HG03432 (cell line): ENCODE data around the gene CBY2.
"Not testable (repeated sequence)": the region's sequence is repeated elsewhere in the genome, so short reads cannot be mapped to it uniquely, and the experiment has no call there.

Experiments used
- ATAC-seq: cut with Tn5 transposase; IDR thresholded peaks from one replicate; pipeline ENCODE4 v1.9.1; 2021; ENCODE audit warnings: mild to moderate bottlenecking, moderate library complexity; ENCODE audit not compliant: unreplicated experiment

CBY2 gene

DNA sequence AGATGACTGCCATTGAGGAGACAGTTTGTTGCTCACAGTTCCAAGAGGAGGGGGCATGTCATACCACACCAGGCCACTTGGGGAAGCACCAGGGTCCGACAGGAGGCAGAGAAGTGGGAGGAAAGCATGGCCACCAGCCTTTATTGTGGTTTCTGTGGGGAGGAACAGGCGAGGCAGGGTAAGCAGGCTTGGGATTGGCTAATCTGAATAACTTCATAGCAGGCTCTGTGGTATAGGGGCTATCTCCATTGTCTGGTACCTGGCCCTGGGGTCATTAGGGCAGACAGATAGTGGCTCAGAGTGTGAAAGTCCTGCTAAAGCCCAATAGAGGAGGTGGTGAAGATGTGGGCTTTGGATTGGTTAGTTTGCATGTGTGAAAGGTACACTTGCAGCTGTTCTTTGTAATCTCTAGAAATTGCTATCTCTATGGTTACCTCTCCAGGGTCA is 35.5 kb downstream of the CBY2 start:
- no peak for ATAC-seq

DNA sequence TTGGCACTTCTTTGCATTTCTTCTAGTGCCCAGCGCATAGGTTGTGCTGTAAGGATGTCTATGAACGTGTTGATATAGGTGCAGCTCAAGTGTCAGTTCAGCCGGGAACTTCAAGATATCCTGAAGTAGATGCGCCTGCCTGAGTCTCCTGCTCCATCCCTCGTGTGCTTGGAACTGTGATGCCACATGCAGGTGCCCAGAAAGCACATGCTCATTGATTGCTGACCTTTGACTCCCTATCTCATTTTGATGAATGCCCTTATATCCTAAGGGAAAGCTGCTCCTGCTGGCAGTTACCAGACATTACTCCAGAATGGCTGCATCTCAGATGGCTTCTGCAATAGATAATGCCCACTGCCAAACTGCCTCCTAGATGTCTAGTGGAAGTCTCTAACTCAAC is 40.9 kb downstream of the CBY2 start:
- ATAC-seq = no peak

DNA sequence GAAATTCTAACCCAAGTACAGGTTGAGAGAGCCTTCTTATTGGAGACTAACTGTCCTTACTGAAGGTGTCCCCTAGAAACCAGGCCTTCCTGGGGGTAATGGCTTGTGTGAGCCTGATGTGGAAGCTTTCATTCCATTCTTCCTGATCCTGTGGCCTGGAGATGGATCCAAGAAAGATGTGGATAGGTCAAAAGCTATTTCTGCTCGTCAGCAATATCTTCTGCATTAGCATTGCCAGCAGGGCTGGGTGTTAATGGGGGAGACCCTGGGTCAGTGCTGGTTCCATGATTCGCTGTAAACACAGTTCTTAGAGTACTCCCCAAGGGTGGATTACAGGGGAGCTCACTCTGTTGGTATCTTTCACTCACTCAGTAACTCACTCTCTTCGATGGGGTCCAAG is 42.9 kb downstream of the CBY2 start:
- no peak for ATAC-seq

DNA sequence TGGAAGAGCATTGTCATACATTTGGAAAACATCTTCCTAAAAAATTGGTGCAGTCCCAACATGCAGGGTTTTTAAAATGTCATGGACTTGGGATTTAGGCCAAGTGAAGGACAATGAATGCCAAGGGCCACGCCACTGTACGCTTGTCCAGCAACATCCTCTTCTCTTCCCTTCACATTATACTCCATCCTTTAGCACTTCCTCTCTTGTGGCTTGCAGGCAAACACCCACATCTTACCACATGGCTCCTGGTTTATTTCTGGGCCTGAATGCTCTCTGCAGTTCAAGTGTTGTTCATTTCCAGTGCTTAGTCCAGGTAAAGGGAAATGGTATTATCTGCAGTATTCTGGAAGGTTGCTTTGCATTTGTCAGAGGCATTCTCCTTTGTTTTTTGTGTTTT is 45.0 kb downstream of the CBY2 start:
- no peak for ATAC-seq

DNA sequence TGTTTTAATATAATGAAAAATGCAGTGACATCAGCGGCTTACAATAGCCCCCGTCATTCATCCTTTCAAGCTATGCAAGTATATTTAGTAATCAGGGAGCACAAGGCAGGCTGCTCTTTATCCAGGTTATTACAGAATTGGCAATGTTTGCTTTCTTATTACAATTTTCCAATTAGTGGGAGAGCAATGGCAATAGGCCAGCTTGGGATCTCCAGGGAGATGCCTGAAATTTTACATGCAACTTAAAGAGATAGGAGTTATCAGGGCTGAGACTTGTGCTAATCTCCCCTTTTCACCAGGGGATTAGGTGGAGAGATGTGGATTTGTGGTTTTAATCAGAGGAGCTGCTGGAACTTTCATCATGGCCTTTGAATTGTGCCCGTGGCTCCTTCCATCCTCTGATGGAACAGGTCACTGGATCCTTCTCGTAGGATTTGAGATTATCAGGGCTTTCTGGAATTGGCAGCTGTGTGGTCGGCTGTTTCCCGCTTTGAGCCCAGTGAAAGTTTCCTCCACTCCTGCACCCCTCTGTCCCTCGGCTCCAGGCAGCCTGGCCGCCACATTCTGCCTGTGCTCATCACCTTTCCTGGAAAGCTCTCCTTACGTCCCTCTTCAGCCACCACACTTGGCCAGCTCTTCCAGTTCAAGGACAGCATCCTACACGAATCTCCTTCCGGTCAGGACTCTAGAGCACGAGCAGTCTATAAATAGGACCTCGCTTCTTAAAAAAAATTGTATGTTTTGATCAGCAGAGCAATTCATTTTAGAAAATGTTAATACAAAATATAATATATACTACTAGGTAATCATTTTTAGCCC is 47.0 kb downstream of the CBY2 start:
- ATAC-seq = no peak

DNA sequence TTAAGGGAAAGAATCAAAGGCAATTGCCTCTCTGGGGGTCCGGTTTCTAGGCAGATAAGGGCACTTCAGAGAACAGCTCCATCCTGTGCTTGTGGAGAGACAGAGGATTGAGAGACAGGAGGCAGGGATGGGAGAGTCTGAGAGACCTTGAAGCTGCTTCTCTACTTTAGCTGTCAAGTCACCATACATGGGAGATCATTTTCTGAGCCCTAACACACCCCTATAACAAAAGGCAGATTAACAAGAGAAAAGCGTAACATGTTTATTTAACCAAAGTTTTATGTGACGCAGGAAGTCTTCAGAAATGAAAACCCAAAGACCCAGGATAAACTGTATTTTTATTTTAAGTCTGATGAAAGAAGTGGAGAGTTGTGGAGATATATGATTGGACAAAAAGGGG is 48.4 kb downstream of the CBY2 start:
- no peak for ATAC-seq

DNA sequence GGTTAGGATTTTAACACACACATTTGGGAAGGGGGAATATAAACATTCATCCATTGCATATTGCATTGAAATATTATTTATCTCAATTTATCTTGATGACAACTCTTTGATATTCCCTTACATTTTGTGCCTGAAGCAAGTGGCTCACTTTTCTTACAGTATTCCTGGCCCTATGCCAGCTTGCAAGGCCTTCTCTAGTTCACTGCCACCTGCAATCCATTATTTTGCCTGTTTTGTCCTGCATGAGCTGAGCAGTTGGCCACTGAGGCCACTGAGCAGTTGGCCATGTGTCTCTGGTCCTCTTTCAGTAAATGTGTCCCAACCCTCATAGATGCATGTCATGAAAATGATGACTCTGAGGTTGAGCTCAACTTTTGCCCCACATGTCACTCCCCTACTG is 49.8 kb downstream of the CBY2 start:
- no peak for ATAC-seq

DNA sequence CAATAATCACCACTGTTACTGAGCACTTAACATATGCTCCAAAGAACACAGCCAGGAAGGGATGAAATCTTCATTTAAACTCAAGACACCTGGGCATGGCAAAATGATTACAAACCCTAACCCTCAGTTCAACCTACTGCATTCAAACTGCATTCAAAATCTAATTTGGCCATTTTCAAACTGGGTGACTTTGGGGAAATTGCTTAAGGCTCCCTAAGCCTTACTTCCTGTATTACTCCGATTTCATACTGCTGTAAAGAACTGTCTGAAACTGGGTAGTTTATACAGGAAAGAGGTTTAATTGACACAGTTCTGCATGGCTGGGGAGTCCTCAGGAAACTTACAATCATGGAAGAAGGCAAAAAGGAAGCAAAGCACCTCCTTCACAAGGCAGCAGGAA is 50.4 kb downstream of the CBY2 start:
- no peak for ATAC-seq

DNA sequence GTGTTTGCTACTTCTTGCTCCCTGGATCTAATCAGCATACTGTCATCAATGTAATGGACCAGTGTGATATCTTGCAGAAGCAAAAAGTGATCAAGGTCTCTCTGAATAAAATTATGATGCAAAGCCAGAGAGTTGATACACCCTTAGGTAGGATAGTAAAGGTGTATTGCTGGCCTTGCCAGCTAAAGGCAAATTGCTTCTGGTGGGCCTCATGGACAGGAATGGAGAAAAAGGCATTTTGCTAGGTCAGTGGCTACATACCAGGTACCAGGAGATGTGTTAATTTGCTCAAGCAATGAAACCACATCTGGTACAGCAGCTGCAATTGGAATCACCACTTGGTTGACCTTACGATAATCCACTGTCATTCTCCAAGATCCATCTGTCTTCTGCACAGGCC is 54.4 kb downstream of the CBY2 start:
- ATAC-seq = not testable (repeated sequence)

DNA sequence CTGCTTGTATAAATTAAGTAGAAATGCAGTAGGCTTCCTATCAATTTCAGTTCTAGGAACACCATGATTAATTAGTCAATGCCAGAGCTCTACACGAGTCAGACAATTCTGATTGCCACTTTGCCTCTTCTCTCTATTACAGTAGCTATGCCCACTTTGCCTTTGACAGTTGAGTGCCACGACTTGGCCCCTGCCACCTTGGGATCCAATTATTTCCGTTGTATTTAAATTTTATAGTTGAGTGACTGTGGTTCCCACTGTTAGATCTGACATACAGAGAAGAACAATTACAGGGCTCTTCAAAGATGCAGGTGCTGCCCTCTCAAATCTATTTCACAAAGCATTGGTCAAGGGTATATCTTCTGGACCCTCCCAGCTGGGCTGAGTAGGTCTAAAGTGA is 55.5 kb downstream of the CBY2 start:
- ATAC-seq = not testable (repeated sequence)

DNA sequence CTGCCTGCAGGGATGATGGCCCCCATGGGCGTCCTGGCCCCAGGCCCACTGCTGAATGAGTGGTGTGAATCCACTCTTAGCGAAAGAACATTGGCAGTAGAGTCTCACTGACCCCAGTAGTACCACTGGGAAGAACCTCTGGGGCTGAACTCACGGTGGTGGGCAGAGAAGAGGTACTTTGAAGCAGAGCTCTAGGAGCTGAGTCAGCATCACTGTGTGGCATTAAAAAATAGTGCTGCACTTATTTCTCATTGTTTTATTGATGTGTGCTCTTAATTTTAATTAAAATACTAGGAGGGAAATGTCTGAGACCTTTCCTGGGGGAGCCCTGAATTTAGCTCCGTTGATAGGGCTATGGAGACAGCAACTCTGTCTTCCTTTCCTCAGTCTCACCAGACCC is 61.3 kb downstream of the CBY2 start:
- ATAC-seq = no peak
